HEK293 (cell line): Measurements from ENCODE around the gene TRAPPC12.

ENCODE experiments used
- CTCF ChIA-PET: fragments of 350-600 bp; formaldehyde crosslinking; extraction: SDS; loops from one replicate; lab custom pipeline; 2021; ENCODE audit warnings: antibody characterized with exemption; lab: Yijun Ruan, JAX
- POLR2A ChIA-PET: fragments of 300-600 bp; formaldehyde crosslinking; extraction: SDS; loops from one replicate; lab custom pipeline; 2020; ENCODE audit warnings: antibody characterized with exemption, inconsistent platforms; lab: Yijun Ruan, JAX
- H3K27ac ChIP-seq: fragments of 200-500 bp; sonication (Bioruptor generic); 2 replicates; pipeline ENCODE4 v1.5.1; 2014; ENCODE audit warnings: low read depth, low read length, control low read depth, inconsistent platforms; ENCODE audit errors: extremely low read depth
- H3K36me3 ChIP-seq, 2 experiments: fragments of 200-500 bp in 1 of 2; sonication (Bioruptor generic) in 1 of 2; 1 replicate in 1 of 2; 2 replicates in 1 of 2; pipeline ENCODE4 v1.5.1; 2014 to 2017; ENCODE audit warnings: inconsistent platforms in 2 of 2, low read length in 2 of 2; ENCODE audit not compliant: control insufficient read depth in 2 of 2, insufficient read depth in 1 of 2
- H3K4me1 ChIP-seq: fragments of 200-500 bp; sonication (Bioruptor generic); 2 replicates; pipeline ENCODE4 v1.5.1; 2014; ENCODE audit warnings: mild to moderate bottlenecking, low read length, inconsistent platforms; ENCODE audit not compliant: control insufficient read depth, insufficient read depth
- H3K4me3 ChIP-seq: 2 replicates; pipeline ENCODE4 v1.5.1; 2011; ENCODE audit warnings: low read depth, mild to moderate bottlenecking, control low read depth, low read length, moderate library complexity
- H3K9me3 ChIP-seq: fragments of 200-500 bp; sonication (Bioruptor generic); 2 replicates; pipeline ENCODE4 v1.5.1; 2014; ENCODE audit warnings: low read depth, low read length, inconsistent platforms; ENCODE audit not compliant: control insufficient read depth, insufficient read depth
- EGR2 ChIP-seq: fragments of 450-650 bp; formaldehyde crosslinking; IDR thresholded peaks from 2 replicates; pipeline ENCODE4 v1.5.1; 2016; ENCODE audit warnings: low read depth, missing biosample characterization, missing genetic modification characterization
- HOXA7 ChIP-seq: sonication (generic); formaldehyde crosslinking; IDR thresholded peaks from 2 replicates; pipeline ENCODE4 v1.8.1; 2022; ENCODE audit warnings: missing genetic modification reagents, borderline replicate concordance
- SCRT2 ChIP-seq: fragments of 450-650 bp; formaldehyde crosslinking; IDR thresholded peaks from 2 replicates; pipeline ENCODE4 v1.5.1; 2016; ENCODE audit warnings: missing biosample characterization, missing genetic modification characterization
- SP7 ChIP-seq: fragments of 450-650 bp; formaldehyde crosslinking; IDR thresholded peaks from 2 replicates; pipeline ENCODE4 v1.5.1; 2016; ENCODE audit warnings: missing biosample characterization, missing genetic modification characterization
- ZNF221 ChIP-seq: fragments of 450-650 bp; formaldehyde crosslinking; IDR thresholded peaks from 2 replicates; pipeline ENCODE4 v1.5.1; 2017; ENCODE audit warnings: missing biosample characterization, missing genetic modification characterization, borderline replicate concordance
- ZNF37A ChIP-seq: fragments of 450-650 bp; IDR thresholded peaks from 2 replicates; pipeline ENCODE4 v1.5.1; 2018; ENCODE audit warnings: missing biosample characterization, missing genetic modification characterization
- ZNF426 ChIP-seq: fragments of 450-650 bp; formaldehyde crosslinking; IDR thresholded peaks from 2 replicates; pipeline ENCODE4 v1.5.1; 2017; ENCODE audit warnings: missing biosample characterization, missing genetic modification characterization, mild to moderate bottlenecking, inconsistent platforms, moderate library complexity
- ZNF48 ChIP-seq: fragments of 450-650 bp; formaldehyde crosslinking; IDR thresholded peaks from 2 replicates; pipeline ENCODE4 v1.5.1; 2016; ENCODE audit warnings: missing biosample characterization, missing genetic modification characterization
- ZNF521 ChIP-seq: fragments of 450-650 bp; formaldehyde crosslinking; IDR thresholded peaks from 2 replicates; pipeline ENCODE4 v1.5.1; 2017; ENCODE audit warnings: missing biosample characterization, mild to moderate bottlenecking, missing genetic modification characterization
- ZNF624 ChIP-seq: fragments of 450-650 bp; formaldehyde crosslinking; IDR thresholded peaks from 2 replicates; pipeline ENCODE4 v1.5.1; 2017; ENCODE audit warnings: missing biosample characterization, missing genetic modification characterization
- ZNF670 ChIP-seq: fragments of 450-650 bp; formaldehyde crosslinking; IDR thresholded peaks from 2 replicates; pipeline ENCODE4 v1.5.1; 2016; ENCODE audit warnings: missing biosample characterization, missing genetic modification characterization, low read depth
- ZNF76 ChIP-seq: fragments of 450-650 bp; formaldehyde crosslinking; IDR thresholded peaks from 2 replicates; pipeline ENCODE4; 2016; ENCODE audit warnings: low read depth, missing biosample characterization, missing genetic modification characterization, borderline replicate concordance
- TF ChIP-seq, protein P1 (sequence below): fragments of 450-650 bp; formaldehyde crosslinking; IDR thresholded peaks from 2 replicates; pipeline ENCODE4 v1.5.1; 2016; ENCODE audit warnings: missing biosample characterization, missing genetic modification characterization
- TF ChIP-seq, protein P2 (sequence below): fragments of 450-650 bp; formaldehyde crosslinking; IDR thresholded peaks from 2 replicates; pipeline ENCODE4 v1.5.1; 2016; ENCODE audit warnings: missing biosample characterization, missing genetic modification characterization
- TF ChIP-seq, protein P3 (sequence below): fragments of 450-650 bp; formaldehyde crosslinking; IDR thresholded peaks from 2 replicates; pipeline ENCODE4 v1.5.1; 2016; ENCODE audit warnings: missing biosample characterization, missing genetic modification characterization
- TF ChIP-seq, protein P4 (sequence below): fragments of 450-650 bp; formaldehyde crosslinking; IDR thresholded peaks from 2 replicates; pipeline ENCODE4 v1.5.1; 2016; ENCODE audit warnings: missing biosample characterization, missing genetic modification characterization
- TF ChIP-seq, protein P5 (sequence below): fragments of 450-650 bp; IDR thresholded peaks from 2 replicates; pipeline ENCODE4 v1.5.1; 2018; ENCODE audit warnings: missing biosample characterization, mild to moderate bottlenecking, missing genetic modification characterization

The TRAPPC12 gene

DNA sequence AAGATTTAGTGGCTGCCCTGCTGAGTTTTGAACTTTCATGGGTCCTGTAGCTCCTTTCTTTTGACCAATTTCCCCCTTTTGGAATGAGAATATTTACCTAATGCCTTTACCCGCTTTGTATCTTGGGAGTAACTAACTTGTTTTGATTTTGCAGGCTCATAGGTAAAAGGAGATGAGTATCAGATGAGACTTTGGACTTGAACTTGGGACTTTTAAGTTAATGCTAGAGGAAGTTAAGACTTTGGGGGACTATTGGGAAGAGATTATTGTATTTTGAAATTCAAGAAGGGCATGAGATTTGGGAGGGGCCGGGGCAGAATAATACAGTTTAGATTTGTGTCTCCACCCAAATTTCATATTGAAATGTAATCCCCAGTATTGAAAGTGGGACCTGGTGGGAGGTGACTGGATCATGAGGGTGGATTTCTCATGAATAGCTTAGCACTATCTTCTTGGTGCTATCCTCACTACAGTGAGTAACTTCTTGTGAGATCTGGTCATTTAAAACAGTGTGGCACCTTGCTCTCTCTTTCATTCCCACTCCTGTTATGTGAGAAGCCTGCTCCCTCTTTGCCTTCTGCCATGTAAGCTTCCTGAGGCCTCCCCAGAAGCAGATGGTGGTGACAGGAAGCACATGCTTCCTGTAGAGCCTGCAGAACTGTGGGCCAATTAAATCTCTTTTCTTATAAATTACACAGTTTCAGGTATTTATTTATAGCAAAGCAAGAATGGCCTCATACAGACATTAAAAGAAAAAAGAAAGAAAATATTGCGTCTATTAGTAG lies 133.7 kb downstream of the TRAPPC12 start:
- no peaks in the 10 kb centered on the region for H3K4me1 ChIP-seq
- POLR2A ChIA-PET = no interaction called here
- no peaks in the 10 kb centered on the region for H3K9me3 ChIP-seq
- peaks cover 0 to 53% of the 10 kb centered on the region in 2 experiments; a peak in 2 of 3 replicates for H3K36me3 ChIP-seq
- no peak overlapping the region for H3K27ac ChIP-seq
- CTCF ChIA-PET = no interaction called here
- no peak for TF ChIP-seq ZNF670 (tag by site-specific recombination)
- no peak for TF ChIP-seq ZNF624
- no peak for TF ChIP-seq ZNF48 (tag by site-specific recombination)
- no peak for TF ChIP-seq EGR2 (tag by site-specific recombination)
- no peak for TF ChIP-seq ZNF521 (tag by site-specific recombination)
- no peak for TF ChIP-seq ZNF221 (tag by site-specific recombination)
- TF ChIP-seq SP7 (tag by site-specific recombination) = no peak
- TF ChIP-seq, protein P1, sequence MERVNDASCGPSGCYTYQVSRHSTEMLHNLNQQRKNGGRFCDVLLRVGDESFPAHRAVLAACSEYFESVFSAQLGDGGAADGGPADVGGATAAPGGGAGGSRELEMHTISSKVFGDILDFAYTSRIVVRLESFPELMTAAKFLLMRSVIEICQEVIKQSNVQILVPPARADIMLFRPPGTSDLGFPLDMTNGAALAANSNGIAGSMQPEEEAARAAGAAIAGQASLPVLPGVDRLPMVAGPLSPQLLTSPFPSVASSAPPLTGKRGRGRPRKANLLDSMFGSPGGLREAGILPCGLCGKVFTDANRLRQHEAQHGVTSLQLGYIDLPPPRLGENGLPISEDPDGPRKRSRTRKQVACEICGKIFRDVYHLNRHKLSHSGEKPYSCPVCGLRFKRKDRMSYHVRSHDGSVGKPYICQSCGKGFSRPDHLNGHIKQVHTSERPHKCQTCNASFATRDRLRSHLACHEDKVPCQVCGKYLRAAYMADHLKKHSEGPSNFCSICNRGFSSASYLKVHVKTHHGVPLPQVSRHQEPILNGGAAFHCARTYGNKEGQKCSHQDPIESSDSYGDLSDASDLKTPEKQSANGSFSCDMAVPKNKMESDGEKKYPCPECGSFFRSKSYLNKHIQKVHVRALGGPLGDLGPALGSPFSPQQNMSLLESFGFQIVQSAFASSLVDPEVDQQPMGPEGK (tag by site-specific recombination) = no peak
- TF ChIP-seq ZNF37A (tag by site-specific recombination) = no peak
- TF ChIP-seq HOXA7 (CRISPR knock-in tag) = no peak
- TF ChIP-seq SCRT2 (tag by site-specific recombination) = no peak
- TF ChIP-seq, protein P2, sequence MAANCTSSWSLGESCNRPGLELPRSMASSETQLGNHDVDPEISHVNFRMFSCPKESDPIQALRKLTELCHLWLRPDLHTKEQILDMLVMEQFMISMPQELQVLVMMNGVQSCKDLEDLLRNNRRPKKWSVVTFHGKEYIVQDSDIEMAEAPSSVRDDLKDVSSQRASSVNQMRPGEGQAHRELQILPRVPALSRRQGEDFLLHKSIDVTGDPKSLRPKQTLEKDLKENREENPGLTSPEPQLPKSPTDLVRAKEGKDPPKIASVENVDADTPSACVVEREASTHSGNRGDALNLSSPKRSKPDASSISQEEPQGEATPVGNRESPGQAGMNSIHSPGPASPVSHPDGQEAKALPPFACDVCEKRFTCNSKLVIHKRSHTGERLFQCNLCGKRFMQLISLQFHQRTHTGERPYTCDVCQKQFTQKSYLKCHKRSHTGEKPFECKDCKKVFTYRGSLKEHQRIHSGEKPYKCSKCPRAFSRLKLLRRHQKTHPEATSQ (tag by site-specific recombination) = no peak
- no peak for TF ChIP-seq ZNF426 (tag by site-specific recombination)
- TF ChIP-seq, protein P3, sequence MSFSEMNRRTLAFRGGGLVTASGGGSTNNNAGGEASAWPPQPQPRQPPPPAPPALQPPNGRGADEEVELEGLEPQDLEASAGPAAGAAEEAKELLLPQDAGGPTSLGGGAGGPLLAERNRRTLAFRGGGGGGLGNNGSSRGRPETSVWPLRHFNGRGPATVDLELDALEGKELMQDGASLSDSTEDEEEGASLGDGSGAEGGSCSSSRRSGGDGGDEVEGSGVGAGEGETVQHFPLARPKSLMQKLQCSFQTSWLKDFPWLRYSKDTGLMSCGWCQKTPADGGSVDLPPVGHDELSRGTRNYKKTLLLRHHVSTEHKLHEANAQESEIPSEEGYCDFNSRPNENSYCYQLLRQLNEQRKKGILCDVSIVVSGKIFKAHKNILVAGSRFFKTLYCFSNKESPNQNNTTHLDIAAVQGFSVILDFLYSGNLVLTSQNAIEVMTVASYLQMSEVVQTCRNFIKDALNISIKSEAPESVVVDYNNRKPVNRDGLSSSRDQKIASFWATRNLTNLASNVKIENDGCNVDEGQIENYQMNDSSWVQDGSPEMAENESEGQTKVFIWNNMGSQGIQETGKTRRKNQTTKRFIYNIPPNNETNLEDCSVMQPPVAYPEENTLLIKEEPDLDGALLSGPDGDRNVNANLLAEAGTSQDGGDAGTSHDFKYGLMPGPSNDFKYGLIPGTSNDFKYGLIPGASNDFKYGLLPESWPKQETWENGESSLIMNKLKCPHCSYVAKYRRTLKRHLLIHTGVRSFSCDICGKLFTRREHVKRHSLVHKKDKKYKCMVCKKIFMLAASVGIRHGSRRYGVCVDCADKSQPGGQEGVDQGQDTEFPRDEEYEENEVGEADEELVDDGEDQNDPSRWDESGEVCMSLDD (tag by site-specific recombination) = no peak
- no peak for TF ChIP-seq ZNF76 (tag by site-specific recombination)
- TF ChIP-seq, protein P4, sequence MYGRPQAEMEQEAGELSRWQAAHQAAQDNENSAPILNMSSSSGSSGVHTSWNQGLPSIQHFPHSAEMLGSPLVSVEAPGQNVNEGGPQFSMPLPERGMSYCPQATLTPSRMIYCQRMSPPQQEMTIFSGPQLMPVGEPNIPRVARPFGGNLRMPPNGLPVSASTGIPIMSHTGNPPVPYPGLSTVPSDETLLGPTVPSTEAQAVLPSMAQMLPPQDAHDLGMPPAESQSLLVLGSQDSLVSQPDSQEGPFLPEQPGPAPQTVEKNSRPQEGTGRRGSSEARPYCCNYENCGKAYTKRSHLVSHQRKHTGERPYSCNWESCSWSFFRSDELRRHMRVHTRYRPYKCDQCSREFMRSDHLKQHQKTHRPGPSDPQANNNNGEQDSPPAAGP (tag by site-specific recombination) = no peak
- TF ChIP-seq, protein P5, sequence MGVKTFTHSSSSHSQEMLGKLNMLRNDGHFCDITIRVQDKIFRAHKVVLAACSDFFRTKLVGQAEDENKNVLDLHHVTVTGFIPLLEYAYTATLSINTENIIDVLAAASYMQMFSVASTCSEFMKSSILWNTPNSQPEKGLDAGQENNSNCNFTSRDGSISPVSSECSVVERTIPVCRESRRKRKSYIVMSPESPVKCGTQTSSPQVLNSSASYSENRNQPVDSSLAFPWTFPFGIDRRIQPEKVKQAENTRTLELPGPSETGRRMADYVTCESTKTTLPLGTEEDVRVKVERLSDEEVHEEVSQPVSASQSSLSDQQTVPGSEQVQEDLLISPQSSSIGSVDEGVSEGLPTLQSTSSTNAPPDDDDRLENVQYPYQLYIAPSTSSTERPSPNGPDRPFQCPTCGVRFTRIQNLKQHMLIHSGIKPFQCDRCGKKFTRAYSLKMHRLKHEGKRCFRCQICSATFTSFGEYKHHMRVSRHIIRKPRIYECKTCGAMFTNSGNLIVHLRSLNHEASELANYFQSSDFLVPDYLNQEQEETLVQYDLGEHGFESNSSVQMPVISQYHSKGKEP (tag by site-specific recombination) = no peak
- no peak overlapping the region for H3K4me3 ChIP-seq
